ENCODE results near the gene MAPK8IP2. TPM values are rescaled to one million over a fixed set of nuclear protein-coding genes. Genes with fewer than 3 reads are reported as not detected.

MAPK8IP2 gene
- polyA plus RNA-seq, 1 of the 3 experiments (the other 2 are of a cell fraction), result 2.7 TPM

GRCh38 chr22:50630376-50630775 lies 29.8 kb downstream of the MAPK8IP2 start:
- Histone ChIP-seq H3K9ac (no peak overlapping the region), H3K36me3 (replicated peaks in 1 of 2; ENCODE audit: control insufficient read depth in 1 of 2, insufficient read depth in 2 of 2, low read length in 1 of 2) (no peaks in the 10 kb centered on the region), H3K4me3 (ENCODE audit: low read depth in 2 of 2, low read length in 1 of 2) (no peak overlapping the region), H3K4me1 (ENCODE audit: control insufficient read depth in 1 of 2, insufficient read depth in 2 of 2, low read depth in 1 of 2, low read length in 1 of 2) (peaks cover 5 to 22% of the 10 kb centered on the region in 2 experiments; a peak in 1 of 4 replicates), H2AFZ (ENCODE audit: low read depth) (no peak overlapping the region), H3K27me3 (ENCODE audit: insufficient read depth) (no peaks in the 10 kb centered on the region), H3K79me2 (ENCODE audit: insufficient read depth) (peaks cover 7% of the 10 kb centered on the region; the same call in 1 of the 2 replicates), H3K9me2 (no peaks in the 10 kb centered on the region), H3K4me2 (no peak overlapping the region), H3K27ac (ENCODE audit: low read depth in 2 of 2, low read length in 1 of 2) (no peak overlapping the region), H4K20me1 (ENCODE audit: insufficient read depth) (no peaks in the 10 kb centered on the region), H3K9me3 (no peaks in the 10 kb centered on the region), H3F3A (replicated peaks; ENCODE audit: insufficient read depth) (no peaks in the 10 kb centered on the region)
- ChIA-PET CTCF (no interaction called here), POLR2A (no interaction called here)
- no peak for DNase-seq
- TF ChIP-seq CHD2 (IDR thresholded peaks at IDR 0.05; ENCODE audit: low read length, partially characterized antibody) (no peak), MAX (IDR thresholded peaks at IDR 0.05; ENCODE audit: low read depth) (no peak), GATA2 (CRISPR knock-in tag; IDR thresholded peaks at IDR 0.05) (no peak)
- 93% methylated on average over 2 of the region's 5 CpGs for WGBS (ENCODE audit: low lambda C conversion rate)

GRCh38 chr22:50633086-50633485 lies 32.5 kb downstream of the MAPK8IP2 start:
- Histone ChIP-seq H3K4me2 (no peak overlapping the region), H3K9ac (no peak overlapping the region), H3K4me1 (ENCODE audit: control insufficient read depth in 1 of 2, insufficient read depth in 2 of 2, low read depth in 1 of 2, low read length in 1 of 2) (peaks cover 5 to 12% of the 10 kb centered on the region in 2 experiments; a peak in 1 of 4 replicates), H3K9me2 (no peaks in the 10 kb centered on the region), H2AFZ (ENCODE audit: low read depth) (no peak overlapping the region), H3K27me3 (ENCODE audit: insufficient read depth) (no peaks in the 10 kb centered on the region), H3K79me2 (ENCODE audit: insufficient read depth) (no peaks in the 10 kb centered on the region), H3F3A (replicated peaks; ENCODE audit: insufficient read depth) (no peaks in the 10 kb centered on the region), H3K9me3 (no peaks in the 10 kb centered on the region), H3K36me3 (replicated peaks in 1 of 2; ENCODE audit: control insufficient read depth in 1 of 2, insufficient read depth in 2 of 2, low read length in 1 of 2) (no peaks in the 10 kb centered on the region), H3K4me3 (ENCODE audit: low read depth in 2 of 2, low read length in 1 of 2) (no peak overlapping the region), H4K20me1 (ENCODE audit: insufficient read depth) (no peaks in the 10 kb centered on the region), H3K27ac (ENCODE audit: low read depth in 2 of 2, low read length in 1 of 2) (no peak overlapping the region)
- TF ChIP-seq GATA2 (CRISPR knock-in tag; IDR thresholded peaks at IDR 0.05) (no peak), TCF12 (IDR thresholded peaks at IDR 0.05) (peak; percentile 35; the same call in 1 of the 2 replicates)
- DNase-seq, result no peak
- ChIA-PET POLR2A (interaction anchor here (0.7 kb wide), 1 partner anchor 35 kb away, joined by 3 read pairs; no protein-coding TSS in a partner anchor), CTCF (interaction anchor here (0.9 kb wide), 1 partner anchor 12 kb away, joined by 3 read pairs; no protein-coding TSS in a partner anchor)
- WGBS (ENCODE audit: low lambda C conversion rate), result 93% methylated on average over 5 of the region's 5 CpGs

GRCh38 chr22:50633771-50634170 lies 33.2 kb downstream of the MAPK8IP2 start:
- H3K36me3 ChIP-seq (replicated peaks in 1 of 2; ENCODE audit: control insufficient read depth in 1 of 2, insufficient read depth in 2 of 2, low read length in 1 of 2), result no peaks in the 10 kb centered on the region
- H3K9me3 ChIP-seq, result no peaks in the 10 kb centered on the region
- H3K79me2 ChIP-seq (ENCODE audit: insufficient read depth), result no peaks in the 10 kb centered on the region
- peak; percentile 7 for DNase-seq
- no peaks in the 10 kb centered on the region for H3K9me2 ChIP-seq
- no peak overlapping the region for H3K4me2 ChIP-seq
- no peak for TF ChIP-seq USF1 (IDR thresholded peaks at IDR 0.05; ENCODE audit: borderline replicate concordance, low read depth)
- TF ChIP-seq FOXM1 (IDR thresholded peaks at IDR 0.05; ENCODE audit: low read depth), result no peak
- no peak for TF ChIP-seq RFX5 (IDR thresholded peaks at IDR 0.05; ENCODE audit: low read length)
- TF ChIP-seq GATA2 (CRISPR knock-in tag; IDR thresholded peaks at IDR 0.05), result no peak
- TF ChIP-seq TEAD4 (IDR thresholded peaks at IDR 0.05; ENCODE audit: borderline replicate concordance, insufficient read depth), result no peak
- no peak for TF ChIP-seq EZH2phosphoT487 (IDR thresholded peaks at IDR 0.05; ENCODE audit: borderline replicate concordance, low read depth)
- no peak for TF ChIP-seq MAX (IDR thresholded peaks at IDR 0.05; ENCODE audit: low read depth)
- TF ChIP-seq TAF1 (IDR thresholded peaks at IDR 0.05; ENCODE audit: borderline replicate concordance, low read depth, low read length), result no peak
- no peak for TF ChIP-seq ELF1 (IDR thresholded peaks at IDR 0.05)
- no peak for TF ChIP-seq RCOR1 (IDR thresholded peaks at IDR 0.05; ENCODE audit: low read length)
- TF ChIP-seq SIN3A (IDR thresholded peaks at IDR 0.05; ENCODE audit: borderline replicate concordance, low read depth, low read length), result no peak
- no peak for TF ChIP-seq IRF3 (IDR thresholded peaks at IDR 0.05; ENCODE audit: low read depth, low read length)
- no peak for TF ChIP-seq EP300 (IDR thresholded peaks at IDR 0.05; ENCODE audit: borderline replicate concordance in 1 of 2, low read depth in 1 of 2, low read length in 1 of 2)
- H4K20me1 ChIP-seq (ENCODE audit: insufficient read depth), result no peaks in the 10 kb centered on the region
- no peak overlapping the region for H3K4me3 ChIP-seq (ENCODE audit: low read depth in 2 of 2, low read length in 1 of 2)
- H3K27me3 ChIP-seq (ENCODE audit: insufficient read depth), result no peaks in the 10 kb centered on the region
- no peak overlapping the region for H3K9ac ChIP-seq
- H3K27ac ChIP-seq (ENCODE audit: low read depth in 2 of 2, low read length in 1 of 2), result no peak overlapping the region
- no peaks in the 10 kb centered on the region for H3F3A ChIP-seq (replicated peaks; ENCODE audit: insufficient read depth)
- CTCF ChIA-PET, result interaction anchor here (0.9 to 1.0 kb wide), 3 partner anchors 13 to 141 kb away, joined by 3 to 4 read pairs (median 4); no protein-coding TSS in a partner anchor
- no peak overlapping the region for H2AFZ ChIP-seq (ENCODE audit: low read depth)
- peaks cover 5 to 8% of the 10 kb centered on the region in 2 experiments; a peak in 1 of 4 replicates for H3K4me1 ChIP-seq (ENCODE audit: control insufficient read depth in 1 of 2, insufficient read depth in 2 of 2, low read depth in 1 of 2, low read length in 1 of 2)
- 84% methylated on average over 10 of the region's 11 CpGs for WGBS (ENCODE audit: low lambda C conversion rate)
- POLR2A ChIA-PET, result no interaction called here
